VCaP (cell line): ENCODE data around the gene STIP1.
A peak's percentile ranks its signal among the peaks of the same experiment; 100 is the strongest.

Source experiments
- H3K27ac ChIP-seq: fragments of 450-650 bp; 2 replicates; pipeline ENCODE4 v1.5.1; 2017
- TF ChIP-seq, protein P1 (sequence below): fragments of 450-650 bp; conservative IDR thresholded peaks from 2 replicates; pipeline ENCODE4 v1.5.1; 2017; ENCODE audit warnings: mild to moderate bottlenecking, moderate library complexity

The STIP1 gene

GRCh38 chr11:64209563-64209843, 23.5 kb downstream of the STIP1 start:
- TF ChIP-seq, protein P1, sequence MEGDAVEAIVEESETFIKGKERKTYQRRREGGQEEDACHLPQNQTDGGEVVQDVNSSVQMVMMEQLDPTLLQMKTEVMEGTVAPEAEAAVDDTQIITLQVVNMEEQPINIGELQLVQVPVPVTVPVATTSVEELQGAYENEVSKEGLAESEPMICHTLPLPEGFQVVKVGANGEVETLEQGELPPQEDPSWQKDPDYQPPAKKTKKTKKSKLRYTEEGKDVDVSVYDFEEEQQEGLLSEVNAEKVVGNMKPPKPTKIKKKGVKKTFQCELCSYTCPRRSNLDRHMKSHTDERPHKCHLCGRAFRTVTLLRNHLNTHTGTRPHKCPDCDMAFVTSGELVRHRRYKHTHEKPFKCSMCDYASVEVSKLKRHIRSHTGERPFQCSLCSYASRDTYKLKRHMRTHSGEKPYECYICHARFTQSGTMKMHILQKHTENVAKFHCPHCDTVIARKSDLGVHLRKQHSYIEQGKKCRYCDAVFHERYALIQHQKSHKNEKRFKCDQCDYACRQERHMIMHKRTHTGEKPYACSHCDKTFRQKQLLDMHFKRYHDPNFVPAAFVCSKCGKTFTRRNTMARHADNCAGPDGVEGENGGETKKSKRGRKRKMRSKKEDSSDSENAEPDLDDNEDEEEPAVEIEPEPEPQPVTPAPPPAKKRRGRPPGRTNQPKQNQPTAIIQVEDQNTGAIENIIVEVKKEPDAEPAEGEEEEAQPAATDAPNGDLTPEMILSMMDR: no peak
- H3K27ac ChIP-seq: peak overlapping the region; percentile 2; the same call in 1 of the 2 replicates

- TF ChIP-seq, protein P1: no peak
- H3K27ac ChIP-seq: no peak overlapping the region
Measured at GRCh38 chr11:64210301-64211020, 24.5 kb downstream of the STIP1 start.

DNA sequence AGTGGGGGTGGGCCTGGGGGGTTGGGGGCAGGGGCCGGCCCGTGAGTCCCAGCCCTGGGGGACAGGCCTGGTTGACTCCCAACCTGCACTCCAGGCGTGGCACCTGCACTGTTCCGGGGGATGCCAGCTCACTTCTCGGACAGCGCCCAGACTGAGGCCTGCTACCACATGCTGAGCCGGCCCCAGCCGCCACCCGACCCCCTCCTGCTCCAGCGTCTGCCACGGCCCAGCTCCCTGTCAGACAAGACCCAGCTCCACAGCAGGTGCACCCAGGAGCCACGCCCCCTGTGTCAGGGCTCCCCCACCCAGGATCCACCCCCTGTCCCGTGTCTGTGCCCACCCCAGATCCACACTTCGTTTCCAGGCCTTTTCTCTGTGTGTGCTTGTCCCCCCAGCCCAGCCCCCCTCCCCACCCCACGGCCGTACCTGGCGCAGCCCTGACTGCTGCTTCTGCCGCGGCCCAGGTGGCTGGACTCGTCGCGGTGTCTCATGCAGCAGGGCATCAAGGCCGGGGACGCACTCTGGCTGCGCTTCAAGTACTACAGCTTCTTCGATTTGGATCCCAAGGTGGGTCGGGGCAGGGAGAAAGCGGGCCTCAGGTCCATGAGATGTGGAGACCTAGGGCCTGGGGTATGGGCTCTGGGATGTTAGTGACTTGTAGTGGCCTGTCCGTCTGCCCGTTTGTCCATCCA, 25.4 kb downstream of the STIP1 start:
- TF ChIP-seq, protein P1: no peak

GRCh38 chr11:64216879-64217278, 30.9 kb downstream of the STIP1 start:
- H3K27ac ChIP-seq: peak overlapping the region; percentile 80

More for the DNA sequence above, 25.4 kb downstream of the STIP1 start:
- H3K27ac ChIP-seq: no peak overlapping the region

GRCh38 chr11:64218628-64219353, 32.8 kb downstream of the STIP1 start:
- peak overlapping the region; percentile 80 for H3K27ac ChIP-seq
- TF ChIP-seq, protein P1: peak; percentile 32; the same call in 1 of the 2 replicates

More at GRCh38 chr11:64216879-64217278, 30.9 kb downstream of the STIP1 start:
- TF ChIP-seq, protein P1: peak; percentile 38

DNA sequence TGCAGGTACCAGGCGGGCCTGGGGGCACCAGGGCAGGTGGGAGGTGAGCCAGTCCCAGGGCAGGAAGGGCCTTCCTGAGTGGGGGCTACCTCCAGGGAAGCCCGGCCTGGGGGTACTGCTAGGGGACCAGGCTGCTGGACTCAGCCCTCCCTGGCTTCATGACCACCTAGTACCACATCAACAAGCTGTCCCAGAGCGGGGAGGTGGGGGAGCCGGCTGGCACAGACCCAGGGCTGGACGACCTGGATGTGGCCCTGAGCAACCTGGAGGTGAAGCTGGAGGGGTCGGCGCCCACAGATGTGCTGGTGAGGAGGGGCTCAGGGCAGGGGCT, 33.3 kb downstream of the STIP1 start:
- TF ChIP-seq, protein P1: no peak
- H3K27ac ChIP-seq: peak overlapping the region; percentile 80

GRCh38 chr11:64219755-64220154, 33.8 kb downstream of the STIP1 start:
- TF ChIP-seq, protein P1: no peak
- peak overlapping the region; percentile 80 for H3K27ac ChIP-seq
